GM12874 (cell line): ENCODE results near the gene DGAT2L6.

Source experiments
- TF ChIP-seq, protein P1 (sequence below): IDR thresholded peaks from 2 replicates; pipeline ENCODE4 v1.5.1; 2011; ENCODE audit warnings: low read depth, mild to moderate bottlenecking, control low read depth, low read length, moderate library complexity; ENCODE audit not compliant: insufficient read depth

DGAT2L6 gene

GRCh38 chrX:70176938-70177533 is at the start of gene DGAT2L6:
Gene DGAT2L6, plus strand, starts transcription at chrX:70177483. Its CDS starts 100 bp downstream, at chrX:70177583.
- TF ChIP-seq, protein P1, sequence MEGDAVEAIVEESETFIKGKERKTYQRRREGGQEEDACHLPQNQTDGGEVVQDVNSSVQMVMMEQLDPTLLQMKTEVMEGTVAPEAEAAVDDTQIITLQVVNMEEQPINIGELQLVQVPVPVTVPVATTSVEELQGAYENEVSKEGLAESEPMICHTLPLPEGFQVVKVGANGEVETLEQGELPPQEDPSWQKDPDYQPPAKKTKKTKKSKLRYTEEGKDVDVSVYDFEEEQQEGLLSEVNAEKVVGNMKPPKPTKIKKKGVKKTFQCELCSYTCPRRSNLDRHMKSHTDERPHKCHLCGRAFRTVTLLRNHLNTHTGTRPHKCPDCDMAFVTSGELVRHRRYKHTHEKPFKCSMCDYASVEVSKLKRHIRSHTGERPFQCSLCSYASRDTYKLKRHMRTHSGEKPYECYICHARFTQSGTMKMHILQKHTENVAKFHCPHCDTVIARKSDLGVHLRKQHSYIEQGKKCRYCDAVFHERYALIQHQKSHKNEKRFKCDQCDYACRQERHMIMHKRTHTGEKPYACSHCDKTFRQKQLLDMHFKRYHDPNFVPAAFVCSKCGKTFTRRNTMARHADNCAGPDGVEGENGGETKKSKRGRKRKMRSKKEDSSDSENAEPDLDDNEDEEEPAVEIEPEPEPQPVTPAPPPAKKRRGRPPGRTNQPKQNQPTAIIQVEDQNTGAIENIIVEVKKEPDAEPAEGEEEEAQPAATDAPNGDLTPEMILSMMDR, result no peak

GRCh38 chrX:70128071-70128470 is 49.2 kb upstream of the DGAT2L6 start:
- TF ChIP-seq, protein P1, result no peak

DNA sequence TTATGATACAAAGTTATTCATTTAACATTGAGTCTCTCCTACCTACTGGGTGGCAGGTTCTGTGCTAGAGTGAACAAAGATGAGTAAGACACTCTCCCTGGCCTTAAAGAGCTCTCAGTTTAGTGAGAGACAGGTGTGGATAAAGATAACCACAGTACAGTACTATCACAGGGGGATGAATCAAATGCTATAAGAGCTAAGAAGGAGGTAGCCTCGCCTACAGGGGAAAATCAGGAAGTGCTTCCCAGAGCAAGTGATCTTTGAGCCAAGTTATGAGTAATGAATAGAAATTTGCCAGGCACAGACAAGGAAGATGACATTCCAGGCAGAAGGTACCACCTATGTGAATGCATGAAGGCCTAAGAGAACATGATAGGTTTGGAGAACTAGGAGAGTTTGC is 47.5 kb upstream of the DGAT2L6 start:
- TF ChIP-seq, protein P1, result no peak

GRCh38 chrX:70132224-70132623 is 45.1 kb upstream of the DGAT2L6 start:
- TF ChIP-seq, protein P1, result no peak

DNA sequence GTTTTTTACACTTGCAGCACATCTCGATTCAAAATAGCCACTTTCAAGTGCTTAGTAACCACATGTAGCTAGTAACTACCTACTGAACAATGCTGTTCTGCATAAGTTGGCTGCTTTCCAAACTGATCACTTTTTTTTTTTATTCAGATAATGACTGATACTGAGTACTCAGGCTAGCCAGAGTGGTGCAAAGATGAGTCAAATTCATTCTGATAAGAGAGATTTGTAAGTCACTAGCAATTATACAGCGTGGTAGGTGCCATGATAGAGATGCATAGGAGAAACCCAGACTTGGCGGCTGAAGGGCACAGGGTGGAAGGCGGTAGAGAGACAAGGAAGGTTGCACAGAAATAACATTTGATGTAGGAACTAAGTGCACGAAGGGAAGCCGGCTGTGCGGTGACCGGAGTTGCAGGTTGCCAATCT is 44.4 kb upstream of the DGAT2L6 start:
- TF ChIP-seq, protein P1, result no peak

DNA sequence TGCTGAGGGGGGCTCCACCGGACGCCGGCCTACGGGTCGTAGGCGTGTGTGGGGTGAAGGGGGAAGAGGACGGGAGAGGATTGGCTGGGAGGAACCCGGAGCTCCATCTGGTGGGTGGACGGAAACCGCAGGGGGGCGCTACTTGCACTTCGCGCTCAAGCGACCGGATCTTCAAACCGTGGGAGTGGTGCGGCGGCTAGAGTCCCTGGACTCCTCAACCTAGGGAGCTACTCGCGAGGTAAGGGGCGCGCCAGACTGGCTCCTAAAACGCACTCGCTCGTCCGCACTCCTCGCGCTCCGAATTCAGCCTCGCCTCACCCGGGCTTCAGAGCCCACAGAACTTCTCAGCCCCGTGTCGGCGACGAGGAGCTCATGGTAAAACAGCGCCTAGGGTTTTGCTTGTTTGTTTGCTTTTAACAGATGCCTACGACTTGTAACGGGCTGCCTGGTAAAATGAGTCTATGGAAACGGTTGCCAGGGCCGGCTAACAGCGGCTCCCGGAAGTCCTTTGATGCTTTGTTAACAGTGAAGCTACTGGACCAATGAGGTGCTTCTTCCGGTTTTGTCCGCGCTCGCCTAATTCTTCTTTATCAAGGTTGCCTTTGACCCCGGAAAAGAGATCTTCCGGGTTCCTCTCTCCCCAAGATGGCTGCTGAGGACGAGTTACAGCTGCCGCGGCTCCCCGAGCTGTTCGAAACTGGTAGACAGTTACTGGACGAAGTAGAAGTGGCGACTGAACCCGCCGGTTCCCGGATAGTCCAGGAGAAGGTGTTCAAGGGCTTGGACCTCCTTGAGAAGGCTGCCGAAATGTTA is 43.8 kb upstream of the DGAT2L6 start, which contains the start of gene IGBP1:
TSS of gene IGBP1 (plus strand) at position 145 of the 813 bp plus-strand sequence. CDS start at position 646, 501 bp downstream.
- TF ChIP-seq, protein P1, result peak; percentile 68

- TF ChIP-seq, protein P1, result no peak
These were observed 43.2 kb upstream of the DGAT2L6 start for GRCh38 chrX:70134116-70134477.
